Dermis microvascular lymphatic vessel endothelial cell (primary cell): ENCODE data around the gene CCDC141. TPM values are rescaled to one million over a fixed set of nuclear protein-coding genes. Genes with fewer than 3 reads are reported as not detected.

Source experiments
- DNase-seq, 2 donors: peaks; one replicate each; pipeline versions ENCODE4 v3.0.0 to v3.0.0-alpha.2; 2010; ENCODE audit warnings: low read depth in 2 of 2
- total RNA-seq: library from RNA; depleted of rRNA; stranded (reverse); fragments of >200 nt; gene quantifications from 2 replicates; pipeline ENCODE4 v1.2.1, GENCODE V29; 2014

The CCDC141 gene
- total RNA-seq, 1 donor from 2014 or later, result 1.5 TPM

- no peak for DNase-seq
Measured at GRCh38 chr2:178976351-178976750, 73.6 kb downstream of the CCDC141 start.

GRCh38 chr2:178962805-178963433, 87.0 kb downstream of the CCDC141 start:
- DNase-seq, result no peak

GRCh38 chr2:178962152-178962551, 87.8 kb downstream of the CCDC141 start:
- no peak for DNase-seq

- DNase-seq, result no peak
Measured at GRCh38 chr2:178954049-178954448, 95.9 kb downstream of the CCDC141 start.

- no peak for DNase-seq
Measured at GRCh38 chr2:178951266-178952006, 98.5 kb downstream of the CCDC141 start.

- no peak for DNase-seq
Measured at GRCh38 chr2:178949584-178949983, 100.4 kb downstream of the CCDC141 start.

GRCh38 chr2:178949151-178949550, 100.8 kb downstream of the CCDC141 start:
- DNase-seq, result no peak

GRCh38 chr2:178947006-178947405, 102.9 kb downstream of the CCDC141 start:
- DNase-seq, result no peak

- no peak for DNase-seq
Measured at GRCh38 chr2:178946494-178946893, 103.4 kb downstream of the CCDC141 start.

- DNase-seq, result no peak
Measured at GRCh38 chr2:178943745-178944144, 106.2 kb downstream of the CCDC141 start.

- no peak for DNase-seq
Measured at GRCh38 chr2:178934571-178934970, 115.4 kb downstream of the CCDC141 start.

GRCh38 chr2:178933493-178933892, 116.4 kb downstream of the CCDC141 start:
- no peak for DNase-seq

- DNase-seq, result no peak
Measured at GRCh38 chr2:178928077-178928476, 121.9 kb downstream of the CCDC141 start.

GRCh38 chr2:178927173-178927572, 122.8 kb downstream of the CCDC141 start:
- DNase-seq, result no peak

GRCh38 chr2:178924817-178925216, 125.1 kb downstream of the CCDC141 start:
- DNase-seq, result no peak

- no peak for DNase-seq
Measured at GRCh38 chr2:178923546-178923945, 126.4 kb downstream of the CCDC141 start.

- DNase-seq, result no peak
Measured at GRCh38 chr2:178920916-178921513, 128.9 kb downstream of the CCDC141 start.

GRCh38 chr2:178917555-178917954, 132.4 kb downstream of the CCDC141 start:
- no peak for DNase-seq

- DNase-seq, result no peak
Measured at GRCh38 chr2:178915423-178916173, 134.3 kb downstream of the CCDC141 start.

- DNase-seq, result peak; percentile 78 to 87
Measured at GRCh38 chr2:178914259-178914849, 135.6 kb downstream of the CCDC141 start.

- no peak for DNase-seq
Measured at GRCh38 chr2:178913049-178913441, 136.9 kb downstream of the CCDC141 start.
